ENCODE results near the gene NT5C1B.

GRCh38 chr2:18600255-18600613 is 10.9 kb upstream of the NT5C1B start:
- TF ChIP-seq CSDC2 (CRISPR knock-in tag; IDR thresholded peaks at IDR 0.05) (no peak), TCF4 (CRISPR knock-in tag; IDR thresholded peaks at IDR 0.05; ENCODE audit: borderline replicate concordance) (no peak), ZNF70 (CRISPR knock-in tag; IDR thresholded peaks at IDR 0.05) (no peak), TOX (CRISPR knock-in tag; IDR thresholded peaks at IDR 0.05; ENCODE audit: borderline replicate concordance) (no peak)

All from SK-N-SH treated with all-trans-retinoic acid at 6 μM for 48 hours (cell line).